ENCODE measurements around the gene MYOF. TPM values are rescaled to one million over a fixed set of nuclear protein-coding genes. Genes with fewer than 3 reads are reported as not detected.

Gene MYOF
- total RNA-seq, 1 experiment from 2014 or later: 488 TPM

DNA sequence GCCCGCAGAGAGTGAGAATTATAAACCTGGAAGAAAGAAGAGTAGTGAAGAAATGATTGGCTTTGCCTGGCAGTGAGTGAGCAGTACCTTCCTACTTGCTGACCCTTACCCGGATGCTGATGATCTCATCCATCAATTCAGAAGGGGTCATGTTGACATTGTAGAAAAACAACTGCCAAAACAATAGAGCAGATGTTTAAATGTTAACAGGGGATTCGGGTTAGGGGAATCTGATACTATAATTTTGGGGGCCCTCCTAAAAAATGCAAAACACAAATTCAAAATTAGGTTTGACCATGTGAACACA is 78.1 kb downstream of the MYOF start:
- no peak for DNase-seq (ENCODE audit: extremely low read depth, low read depth)

DNA sequence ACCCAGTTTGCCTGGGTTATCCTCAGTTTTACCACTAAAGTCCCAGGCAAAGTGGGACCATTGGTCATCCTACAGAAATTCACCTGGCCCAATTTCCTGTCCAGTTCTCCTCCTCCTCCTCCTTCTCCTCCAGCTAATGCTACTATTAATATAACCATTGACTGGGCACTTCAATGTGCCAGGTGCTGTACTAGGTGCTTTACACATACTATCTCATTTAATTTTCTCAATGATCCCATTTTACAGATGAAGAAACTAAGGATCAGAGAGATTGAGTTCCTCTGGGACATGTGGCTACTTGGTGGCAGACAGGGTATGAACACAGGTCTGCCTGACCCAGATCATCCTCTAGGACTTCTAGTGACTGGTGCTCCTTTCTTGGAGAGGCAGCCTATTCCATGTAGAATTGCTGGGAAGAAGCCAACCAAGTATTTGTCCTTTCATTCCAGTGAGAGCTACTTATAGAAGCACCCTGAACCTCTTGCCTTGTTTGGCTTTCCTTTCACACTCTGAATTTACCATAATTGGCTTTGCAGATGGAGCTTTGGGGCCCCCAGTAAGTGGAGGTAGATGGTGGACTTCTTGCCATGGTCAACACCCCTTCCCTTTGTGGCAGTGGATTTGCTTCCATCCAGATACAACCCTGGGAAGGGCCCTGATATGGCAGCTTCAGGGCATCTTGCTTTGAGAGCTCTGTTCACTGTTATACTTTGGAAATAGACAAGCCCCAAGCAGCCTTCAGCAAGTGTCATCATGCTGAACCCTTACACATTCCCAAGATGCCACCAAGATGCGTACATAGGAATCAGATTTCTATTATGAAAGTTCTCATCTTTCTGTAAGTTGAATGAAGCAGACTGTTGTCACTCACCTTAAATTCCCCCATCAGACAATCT is 78.7 kb downstream of the MYOF start:
- no peak for DNase-seq (ENCODE audit: extremely low read depth, low read depth)

DNA sequence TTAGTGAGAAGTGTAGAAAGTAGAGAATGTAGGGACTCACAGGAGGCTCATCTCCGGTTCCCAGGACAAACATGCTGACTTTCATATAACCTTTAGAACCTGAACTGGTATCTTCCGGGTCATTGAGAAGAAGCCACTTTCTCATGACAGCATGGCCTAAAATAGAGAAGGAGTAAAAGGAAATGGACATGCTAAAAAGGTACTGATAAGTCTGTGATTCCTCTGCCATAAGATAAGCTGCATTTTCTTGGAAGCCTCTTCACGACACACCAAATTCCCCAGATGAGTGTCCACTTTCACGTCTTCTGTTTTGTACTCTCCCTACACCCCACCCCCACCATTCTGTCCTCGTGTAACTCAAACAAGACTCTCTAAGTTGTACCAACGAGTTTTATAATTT is 79.9 kb downstream of the MYOF start:
- DNase-seq (ENCODE audit: extremely low read depth, low read depth): no peak

DNA sequence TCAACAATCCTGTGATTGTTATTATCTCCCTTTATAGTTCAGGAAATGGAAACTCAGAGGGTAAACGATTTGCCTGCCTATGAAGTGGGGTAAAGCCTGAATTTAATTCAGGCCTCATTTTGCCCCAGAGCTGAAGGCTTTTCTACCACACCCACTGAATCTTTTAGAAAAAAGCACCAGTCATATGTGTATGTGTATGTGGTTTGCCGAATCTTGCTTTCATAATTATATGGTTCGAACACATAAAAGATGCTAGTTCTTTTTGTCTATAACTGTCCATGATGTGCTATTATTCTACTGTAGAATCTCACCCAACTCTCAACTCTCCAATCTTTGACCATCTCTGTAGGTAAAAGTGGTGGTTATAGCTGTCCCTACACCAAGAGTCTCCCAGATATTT is 83.6 kb downstream of the MYOF start:
- no peak for DNase-seq (ENCODE audit: extremely low read depth, low read depth)

DNA sequence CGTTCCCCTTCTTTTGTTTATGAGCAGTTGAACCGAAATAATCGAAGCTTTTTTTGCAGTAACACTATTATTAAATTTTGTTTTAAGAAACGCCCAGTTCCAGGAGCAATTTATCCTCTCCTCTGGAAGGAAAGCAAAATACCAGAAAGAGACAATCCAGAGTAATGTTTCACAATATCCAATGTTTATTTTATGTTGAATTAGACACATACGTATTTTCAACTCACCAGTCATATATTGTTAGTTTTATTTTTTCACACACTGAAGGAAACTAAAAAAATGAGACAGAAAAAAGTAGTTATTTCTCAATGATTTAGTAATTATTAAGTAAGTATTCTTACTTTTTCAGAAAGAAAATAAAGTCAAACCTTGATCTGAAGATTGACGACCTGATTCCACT is 85.1 kb downstream of the MYOF start:
- no peak for DNase-seq (ENCODE audit: extremely low read depth, low read depth)

DNA sequence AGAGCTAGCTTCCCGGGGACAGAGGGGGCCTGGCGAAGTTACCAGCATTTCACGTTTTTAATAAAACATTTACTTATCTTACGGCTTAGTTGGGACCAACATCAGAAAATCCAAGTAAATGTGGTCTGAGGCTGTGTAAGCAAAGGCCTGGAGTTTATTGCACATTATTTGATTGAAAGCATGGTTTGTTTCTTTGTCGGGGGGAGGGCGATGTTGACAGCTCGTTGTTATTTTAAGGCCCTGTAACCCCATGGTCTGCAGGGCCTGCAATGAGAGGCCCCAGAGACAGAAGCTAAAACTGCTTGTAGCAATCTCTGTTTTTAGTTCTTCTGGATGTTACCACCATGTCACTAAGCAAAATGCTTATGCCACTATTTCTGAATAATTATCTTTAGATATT is 88.9 kb downstream of the MYOF start:
- DNase-seq (ENCODE audit: extremely low read depth, low read depth): no peak

DNA sequence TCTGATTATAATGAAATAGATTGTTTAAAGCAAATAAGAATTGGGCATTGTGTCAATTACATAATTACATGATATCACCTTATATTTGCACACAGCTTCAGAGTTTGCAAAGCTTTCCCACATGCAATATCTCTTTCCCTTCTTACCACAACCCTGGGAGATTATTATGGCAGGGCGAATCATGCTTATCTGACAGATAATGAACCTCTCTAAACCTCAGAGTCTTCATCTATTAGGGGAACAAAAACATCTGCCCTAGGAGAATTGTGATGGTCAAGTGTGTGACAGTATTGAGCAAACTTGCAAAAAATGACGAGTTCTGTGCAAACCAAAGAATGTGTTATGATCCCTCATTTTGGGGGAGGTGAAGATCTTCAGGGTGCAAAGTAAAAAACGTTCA is 90.0 kb downstream of the MYOF start:
- no peak for DNase-seq (ENCODE audit: extremely low read depth, low read depth)

DNA sequence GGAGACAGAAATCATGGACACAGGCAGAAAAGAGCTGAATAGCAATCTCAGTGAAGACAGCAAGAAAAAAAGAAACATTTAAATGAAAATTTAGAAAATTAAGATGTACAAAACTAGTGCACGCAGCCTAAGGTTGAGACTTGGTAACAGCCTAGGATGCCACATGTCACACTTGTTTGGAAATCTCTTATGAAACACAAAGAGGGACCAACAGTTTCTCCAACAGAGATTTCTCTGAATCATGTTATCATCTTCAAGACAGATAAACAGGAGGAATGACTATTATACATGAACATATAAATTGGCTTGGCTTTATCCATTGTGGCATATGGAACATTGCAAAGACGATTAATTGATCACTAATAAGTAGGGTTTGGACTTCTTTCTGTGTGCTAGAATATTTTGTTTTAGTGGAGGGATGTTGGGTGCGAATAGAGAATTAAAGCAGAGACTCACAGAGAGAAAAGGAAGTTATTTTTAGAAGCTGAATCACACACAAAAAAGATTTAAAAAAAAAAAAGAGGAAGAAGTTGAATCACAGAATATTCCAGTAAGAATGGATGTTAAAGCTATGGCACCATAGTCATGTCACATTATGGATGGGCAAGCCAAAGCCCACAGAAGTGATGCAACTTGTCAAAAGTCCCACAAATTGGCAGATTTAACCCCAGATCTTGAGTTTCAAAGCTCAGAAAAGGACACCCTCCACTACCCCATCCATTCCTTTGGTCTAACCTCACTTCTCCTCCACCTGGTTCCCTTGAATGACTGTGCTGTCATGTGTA is 91.6 kb downstream of the MYOF start:
- no peak for DNase-seq (ENCODE audit: extremely low read depth, low read depth)

DNA sequence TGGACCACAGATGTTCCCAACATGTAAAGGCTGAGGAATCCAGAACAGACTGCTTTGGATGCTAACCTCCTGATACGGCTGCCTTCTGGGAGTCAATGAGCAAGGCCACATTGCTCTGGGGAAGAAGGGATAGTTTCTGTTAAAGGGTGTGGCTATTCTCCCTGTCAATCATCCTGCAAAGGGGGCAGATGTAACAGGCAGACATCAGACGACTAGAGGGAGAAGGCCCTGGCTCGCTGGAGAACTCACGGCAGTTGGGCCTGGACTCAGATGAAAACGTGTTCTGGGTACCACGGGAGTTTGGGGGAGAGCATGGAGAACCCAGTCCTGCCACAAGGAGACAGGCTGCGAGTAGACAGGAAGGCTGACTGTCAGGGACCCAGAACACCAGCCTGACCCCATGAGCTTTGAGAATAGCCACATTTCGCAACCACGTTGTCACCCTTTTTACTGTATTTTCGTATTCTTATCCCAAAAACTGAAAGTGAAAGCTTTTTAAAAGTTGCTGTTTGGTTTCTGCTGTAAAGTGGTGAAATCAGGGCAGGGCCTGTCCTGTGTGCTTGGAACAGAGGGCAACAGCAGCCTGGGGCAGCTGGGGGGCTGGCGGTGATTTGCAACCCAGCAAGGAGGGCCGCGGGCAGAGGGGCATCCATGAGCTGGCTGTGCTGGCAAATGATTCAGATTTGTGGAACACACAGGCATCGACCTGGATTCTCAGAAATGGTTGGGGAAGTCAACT is 95.3 kb downstream of the MYOF start:
- no peak for DNase-seq (ENCODE audit: extremely low read depth, low read depth)

DNA sequence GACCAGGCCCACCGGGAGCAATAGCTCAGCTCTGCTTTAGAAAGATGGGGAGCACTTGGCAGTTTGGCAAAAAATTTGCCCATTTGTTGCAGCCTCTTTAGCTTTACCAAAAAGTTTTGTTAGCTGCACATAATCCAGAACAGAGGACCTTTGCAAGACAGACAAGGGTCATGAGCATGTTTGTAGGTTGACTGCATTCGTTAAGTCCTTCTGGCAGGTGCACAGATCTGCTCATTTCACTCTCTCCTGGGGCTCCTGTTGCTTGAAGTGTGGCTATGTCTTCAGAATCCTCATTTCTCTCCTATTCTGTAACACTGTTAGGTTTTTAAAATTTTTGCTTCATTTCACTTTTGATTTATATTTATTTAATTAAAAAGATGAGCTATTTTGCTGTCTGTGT is 96.8 kb downstream of the MYOF start:
- no peak for DNase-seq (ENCODE audit: extremely low read depth, low read depth)

DNA sequence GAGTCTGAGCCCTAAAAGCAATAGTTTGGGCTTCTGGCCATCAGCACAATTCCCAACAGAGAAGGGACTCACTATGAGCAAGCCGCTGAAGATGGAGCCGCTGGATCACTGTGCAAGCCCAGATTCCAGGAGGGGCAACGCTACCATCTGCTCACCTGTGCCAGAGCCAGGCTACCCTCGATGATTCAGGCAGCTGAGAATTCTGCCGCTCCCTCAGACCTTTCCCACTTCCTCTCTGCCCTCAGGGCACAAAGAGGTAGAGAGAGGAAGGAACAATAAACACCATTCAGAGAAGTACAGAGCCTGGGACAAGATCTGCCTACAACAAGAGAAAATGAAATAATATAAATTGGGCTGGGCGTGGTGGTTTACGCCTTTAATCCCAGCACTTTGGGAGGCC is 98.1 kb downstream of the MYOF start:
- no peak for DNase-seq (ENCODE audit: extremely low read depth, low read depth)

DNA sequence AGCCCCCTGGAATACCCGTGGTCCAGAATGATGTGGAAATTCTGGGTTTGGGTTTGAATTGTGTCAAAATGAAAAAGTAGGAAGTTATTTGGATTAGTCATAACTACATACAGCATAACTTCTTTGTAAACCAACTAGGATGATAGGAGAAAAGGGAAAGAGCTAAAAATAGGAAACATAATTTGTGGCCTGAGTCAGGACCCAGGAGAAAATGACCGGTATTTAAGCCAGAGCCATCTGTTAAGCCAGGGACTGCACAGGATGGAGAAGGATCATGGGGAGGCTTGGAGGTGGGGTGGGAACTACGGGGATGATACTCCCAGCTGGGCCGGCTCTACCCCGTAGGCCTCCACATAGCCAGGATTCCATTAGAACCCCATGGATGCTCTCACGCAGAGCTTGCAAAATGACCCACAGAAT is 98.6 kb downstream of the MYOF start:
- no peak for DNase-seq (ENCODE audit: extremely low read depth, low read depth)

DNA sequence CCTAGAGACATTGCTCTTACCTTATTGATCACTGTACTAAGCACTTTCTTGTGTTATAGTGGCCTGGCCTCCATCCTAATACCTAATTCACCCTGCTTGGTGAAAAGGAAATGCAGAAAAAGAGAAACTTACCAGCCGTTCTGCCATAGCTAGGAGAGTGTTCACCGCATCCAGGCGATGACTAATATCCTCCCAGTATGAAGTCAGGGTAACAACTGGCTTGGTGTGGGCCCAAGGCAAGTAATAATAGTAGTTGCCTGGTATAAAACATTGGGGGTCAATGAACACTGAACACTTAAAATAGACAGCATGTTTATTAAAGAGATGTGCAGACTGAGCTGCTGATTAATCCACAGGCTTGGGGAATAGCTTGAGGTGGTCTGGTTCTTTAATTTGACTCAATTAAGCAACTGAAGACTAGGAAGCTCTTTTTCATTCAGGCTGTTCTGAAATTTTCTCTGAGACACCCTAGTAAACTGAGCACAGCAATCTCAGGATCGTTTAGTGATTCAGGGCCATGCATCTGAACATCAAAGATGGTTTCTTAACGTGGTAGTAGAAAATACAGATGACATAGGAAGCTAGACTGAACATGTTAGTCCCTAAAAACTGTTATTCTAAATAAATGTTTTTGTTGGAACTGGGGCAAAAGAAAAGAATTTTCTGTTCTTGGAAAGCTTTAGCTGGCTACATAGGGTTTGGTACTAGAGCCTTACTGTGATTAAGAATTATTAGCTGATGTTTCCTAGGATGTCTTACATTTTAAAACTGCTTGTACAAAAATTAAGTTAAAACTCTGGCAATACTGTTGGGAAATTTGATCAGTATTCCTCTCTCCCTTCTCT is 102.2 kb downstream of the MYOF start:
- DNase-seq (ENCODE audit: extremely low read depth, low read depth): no peak

DNA sequence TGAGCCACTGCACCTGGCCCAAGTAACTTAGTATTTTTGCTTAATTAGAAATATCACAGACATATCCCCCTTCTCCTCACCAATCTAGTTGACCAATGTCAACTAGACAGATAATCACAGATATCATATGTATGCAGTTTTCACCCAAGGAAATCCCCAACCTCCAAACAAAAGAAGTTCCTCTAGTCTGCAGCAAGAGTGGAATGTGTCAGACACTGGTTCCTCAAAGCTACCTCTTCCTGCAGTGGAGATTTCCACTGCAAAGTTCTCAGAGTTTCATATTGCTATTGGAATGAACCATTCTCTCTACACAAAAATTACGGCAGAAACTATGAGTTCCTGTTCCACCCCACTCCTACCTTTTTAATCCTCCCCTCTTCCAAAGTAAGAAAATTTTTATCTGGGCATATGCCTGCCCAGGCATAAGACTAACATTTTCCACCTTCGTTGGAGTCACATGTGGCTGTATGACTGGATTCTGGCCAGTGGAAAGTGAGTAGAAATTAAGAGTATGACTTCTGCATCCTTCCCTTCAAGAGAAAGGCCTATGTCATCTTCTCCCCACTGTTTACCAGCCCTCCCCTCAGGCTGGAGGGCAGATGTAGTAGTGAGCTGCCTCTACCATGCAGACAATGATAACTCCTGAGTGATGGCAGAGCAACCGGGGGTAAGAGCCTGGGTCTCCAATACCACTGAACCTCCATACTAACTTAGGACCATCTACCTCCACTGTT is 103.0 kb downstream of the MYOF start:
- DNase-seq (ENCODE audit: extremely low read depth, low read depth): no peak

DNA sequence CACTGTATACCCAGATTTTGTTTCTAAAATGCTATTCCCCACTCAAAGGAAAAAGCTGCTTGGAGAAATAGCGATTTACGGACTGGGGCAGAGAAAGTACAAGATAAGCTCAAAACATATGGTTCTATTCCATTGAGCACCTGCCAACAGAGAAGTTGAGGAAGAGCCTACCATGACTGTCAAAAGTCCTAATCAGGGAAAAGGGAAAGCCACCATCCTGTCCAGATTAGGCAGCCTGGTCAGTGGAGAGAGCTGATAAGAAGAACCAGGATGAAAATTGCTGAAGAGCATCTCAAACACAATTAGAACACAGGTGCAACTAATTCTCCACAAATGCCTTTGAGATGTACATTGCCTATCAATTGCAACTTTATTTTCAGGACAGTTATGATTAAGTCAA is 104.1 kb downstream of the MYOF start:
- DNase-seq (ENCODE audit: extremely low read depth, low read depth): no peak

DNA sequence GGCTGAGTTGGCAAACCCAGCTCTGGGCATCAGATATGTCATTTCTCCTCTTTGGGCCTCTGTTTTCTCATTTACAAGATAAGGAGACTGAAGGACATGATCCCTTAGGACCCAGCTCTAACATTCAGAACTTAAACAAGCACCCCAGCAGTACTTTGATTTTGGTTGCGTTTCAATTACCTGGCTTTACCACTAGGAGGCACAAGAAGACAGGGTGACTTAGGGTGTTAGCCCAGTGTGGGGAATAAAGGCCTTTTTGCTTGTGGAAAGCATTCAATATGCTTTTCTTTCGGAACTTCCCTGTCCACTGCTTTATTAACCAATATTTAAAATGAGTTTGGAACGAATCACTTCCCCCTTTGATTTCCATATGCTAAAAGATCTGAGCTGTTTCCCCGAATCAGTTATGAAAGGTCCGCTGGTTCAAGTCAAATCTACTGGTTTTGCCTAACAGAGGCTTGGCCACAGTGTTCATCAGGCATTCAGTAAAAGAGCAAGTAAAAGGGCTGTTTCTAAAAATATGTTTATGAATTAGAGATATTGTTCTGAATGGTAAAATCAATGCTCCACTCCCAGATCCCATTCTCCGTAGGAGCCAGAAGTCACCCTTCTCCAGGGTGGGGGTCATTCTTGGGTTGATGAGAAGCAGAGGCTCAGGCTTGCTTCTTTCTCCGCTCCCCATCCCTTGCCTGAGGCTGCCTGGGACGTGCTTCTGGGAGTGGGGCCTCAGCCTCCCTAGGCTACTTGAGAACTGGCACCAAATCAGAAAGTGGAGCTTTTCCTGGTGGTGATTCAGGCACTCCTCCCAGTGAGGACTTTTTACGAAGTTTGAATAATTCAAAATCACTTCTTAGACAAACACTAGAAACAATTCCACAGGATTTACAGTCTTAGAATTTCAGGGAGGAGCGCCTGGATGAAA is 105.5 kb downstream of the MYOF start:
- DNase-seq (ENCODE audit: extremely low read depth, low read depth): peak; percentile 82

DNA sequence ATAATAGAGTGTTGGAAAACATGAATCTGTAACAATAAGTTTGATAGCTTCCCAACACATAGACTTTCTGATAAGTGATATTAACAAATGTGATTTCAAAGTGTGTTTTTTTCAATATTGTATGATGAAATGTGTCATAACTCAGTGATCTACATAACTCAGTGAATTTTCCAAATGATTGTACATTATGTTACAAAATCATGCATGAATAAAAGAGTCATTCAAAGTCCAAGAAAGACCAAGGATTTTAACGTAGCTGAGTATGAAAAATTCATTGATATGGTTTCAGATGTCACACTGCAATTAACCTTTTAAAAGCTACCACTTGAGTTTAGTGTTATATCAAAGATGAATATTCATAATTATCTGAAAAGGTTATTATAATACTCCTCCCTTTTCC is 111.2 kb downstream of the MYOF start:
- DNase-seq (ENCODE audit: extremely low read depth, low read depth): no peak

DNA sequence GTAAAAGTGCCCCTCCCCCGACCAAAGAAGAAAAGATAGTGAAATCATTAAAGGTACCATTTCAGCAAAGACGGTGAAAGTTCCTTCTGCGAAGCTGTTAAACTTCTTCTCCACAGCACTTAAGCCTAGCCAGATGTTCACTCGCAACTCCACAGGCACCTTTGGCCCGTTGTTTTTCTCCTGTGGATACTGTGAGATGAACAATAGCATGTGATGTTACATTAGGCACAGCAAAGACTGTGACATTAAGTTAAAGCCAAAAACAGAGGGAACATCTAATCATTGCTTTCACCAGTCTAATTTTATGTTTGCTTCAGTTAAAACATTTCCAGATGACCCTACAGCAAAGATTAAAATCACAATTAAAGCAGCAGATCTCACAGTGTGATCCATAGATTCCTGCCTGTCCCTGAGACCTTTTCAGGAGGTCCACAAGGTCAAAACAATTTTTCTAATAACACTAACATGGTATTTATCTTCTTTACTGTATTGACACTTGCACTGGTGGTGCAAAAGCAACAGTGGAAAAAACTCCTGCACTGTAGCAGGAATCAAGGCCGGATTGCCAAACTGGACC is 112.5 kb downstream of the MYOF start:
- no peak for DNase-seq (ENCODE audit: extremely low read depth, low read depth)
